ENCODE measurements around the gene KCNG2. TPM values are rescaled to one million over a fixed set of nuclear protein-coding genes. Genes with fewer than 3 reads are reported as not detected.

KCNG2 gene
- total and polyA plus RNA-seq, 2 of the 13 experiments (the other 11 are each of a cell fraction or from before 2014, with no cell fraction given), result not detected

DNA sequence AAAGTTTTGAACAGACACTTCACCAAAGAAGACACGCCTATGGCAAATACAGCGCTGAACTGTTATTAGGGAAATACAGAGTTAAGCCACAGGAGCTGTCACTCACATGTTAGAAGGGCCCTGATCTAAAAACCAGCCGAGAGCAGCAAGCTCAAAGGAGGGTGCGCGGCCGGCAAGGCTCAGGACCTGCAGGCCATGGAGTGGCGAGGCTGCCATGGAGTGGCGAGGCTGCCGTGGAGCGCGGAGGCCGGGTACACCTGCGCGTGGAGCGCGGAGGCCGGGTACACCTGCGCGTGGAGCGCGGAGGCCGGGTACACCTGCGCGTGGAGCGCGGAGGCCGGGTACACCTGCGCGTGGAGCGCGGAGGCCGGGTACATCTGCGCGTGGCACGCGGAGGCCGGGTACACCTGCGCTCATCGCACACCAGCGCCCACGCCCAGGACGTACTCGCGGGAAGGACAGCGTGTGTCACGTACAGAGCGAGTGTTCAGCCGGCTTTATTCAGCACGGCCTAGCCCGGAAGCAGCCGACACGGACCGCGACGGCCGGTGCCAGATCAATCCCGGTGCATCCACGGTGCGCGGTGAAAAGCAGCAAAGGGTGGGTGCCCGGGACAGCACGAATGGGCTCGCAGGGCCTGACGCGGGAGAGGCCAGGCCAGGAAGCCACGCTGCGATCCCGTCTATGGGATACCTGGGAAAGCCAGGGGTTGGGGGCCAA lies 84.9 kb downstream of the KCNG2 start:
- Histone ChIP-seq H3K9ac (ENCODE audit: insufficient read depth, low read depth, low read length) (no peak overlapping the region), H3K79me2 (ENCODE audit: insufficient read depth, low read length) (no peaks in the 10 kb centered on the region), H3K4me1 (ENCODE audit: insufficient read depth, low read length) (no peaks in the 10 kb centered on the region), H3K4me2 (ENCODE audit: low read depth, low read length) (no peak overlapping the region), H3K27me3 (ENCODE audit: control insufficient read depth in 1 of 2, insufficient read depth in 2 of 2, low read length in 2 of 2) (peaks cover 6 to 47% of the 10 kb centered on the region in 2 experiments), H3K27ac (ENCODE audit: extremely low read length, insufficient read depth, low read length) (no peak overlapping the region), H3K36me3 (replicated peaks in 1 of 2; ENCODE audit: control insufficient read depth in 1 of 2, insufficient read depth in 2 of 2, low read length in 2 of 2) (no peaks in the 10 kb centered on the region), H4K20me1 (ENCODE audit: insufficient read depth, low read length) (no peaks in the 10 kb centered on the region), H3K9me3 (ENCODE audit: low read length) (no peaks in the 10 kb centered on the region), H3K4me3 (replicated peaks in 1 of 3; ENCODE audit: insufficient read depth in 1 of 3, low read depth in 2 of 3, low read length in 3 of 3) (no peak overlapping the region), H2AFZ (ENCODE audit: low read length) (no peak overlapping the region)
- FAIRE-seq (no peak), ATAC-seq (no peak), DNase-seq (ENCODE audit: low spot score) (no peak)
- TF ChIP-seq ZNF34 (CRISPR knock-in tag; IDR thresholded peaks at IDR 0.05; ENCODE audit: borderline replicate concordance) (no peak), RBM22 (optimal IDR thresholded peaks at IDR 0.05; ENCODE audit: low read length) (no peak), POLR2AphosphoS2 (IDR thresholded peaks at IDR 0.05; ENCODE audit: low read depth, low read length) (no peak), ZNF282 (IDR thresholded peaks at IDR 0.05; ENCODE audit: partially characterized antibody) (no peak), ZNF7 (CRISPR knock-in tag; IDR thresholded peaks at IDR 0.05) (no peak), RBM39 (IDR thresholded peaks at IDR 0.05; ENCODE audit: low read depth, low read length, poor library complexity, severe bottlenecking) (no peak), ZNF138 (CRISPR knock-in tag; IDR thresholded peaks at IDR 0.05; ENCODE audit: low read depth) (no peak), ZFP36 (IDR thresholded peaks at IDR 0.05; ENCODE audit: borderline replicate concordance, low read depth, low read length, partially characterized antibody) (no peak)
- TF ChIP-seq, protein P1, sequence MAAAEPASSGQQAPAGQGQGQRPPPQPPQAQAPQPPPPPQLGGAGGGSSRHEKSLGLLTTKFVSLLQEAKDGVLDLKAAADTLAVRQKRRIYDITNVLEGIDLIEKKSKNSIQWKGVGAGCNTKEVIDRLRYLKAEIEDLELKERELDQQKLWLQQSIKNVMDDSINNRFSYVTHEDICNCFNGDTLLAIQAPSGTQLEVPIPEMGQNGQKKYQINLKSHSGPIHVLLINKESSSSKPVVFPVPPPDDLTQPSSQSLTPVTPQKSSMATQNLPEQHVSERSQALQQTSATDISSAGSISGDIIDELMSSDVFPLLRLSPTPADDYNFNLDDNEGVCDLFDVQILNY (CRISPR knock-in tag; conservative IDR thresholded peaks at IDR 0.05), result no peak
- in situ Hi-C loops (cut with HindIII; ENCODE audit: extremely low pct_ligation_motif_present, low pct_unique_long_range_greater_than_20kb), result no loop called here
- ChIA-PET POLR2A (no interaction called here), CTCF (ENCODE audit: low intra/inter-chr PET ratio, low total read pairs) (no interaction called here)
- intact Hi-C loops (cut with micrococcal nuclease; ENCODE audit: unreplicated experiment), result no loop called here
- WGBS (ENCODE audit: low lambda C conversion rate), result 89% methylated on average over 60 of the region's 68 CpGs
- no TSS peak for BruUV-seq (replicated peaks)

Measured in HepG2 (cell line).